PC-9 (cell line): ENCODE measurements around the gene CRTC3.

Source experiments
- CTCF ChIP-seq: fragments of 200-600 bp; sonication (generic); conservative IDR thresholded peaks from 2 replicates; pipeline ENCODE4 v1.6.1; 2017; ENCODE audit warnings: mixed run types, antibody characterized with exemption, mild to moderate bottlenecking, moderate library complexity
- EZH2 ChIP-seq: fragments of 200-600 bp; sonication (generic); IDR thresholded peaks from 2 replicates; pipeline ENCODE4 v1.8.0; 2017; ENCODE audit warnings: antibody characterized with exemption, low read depth

DNA sequence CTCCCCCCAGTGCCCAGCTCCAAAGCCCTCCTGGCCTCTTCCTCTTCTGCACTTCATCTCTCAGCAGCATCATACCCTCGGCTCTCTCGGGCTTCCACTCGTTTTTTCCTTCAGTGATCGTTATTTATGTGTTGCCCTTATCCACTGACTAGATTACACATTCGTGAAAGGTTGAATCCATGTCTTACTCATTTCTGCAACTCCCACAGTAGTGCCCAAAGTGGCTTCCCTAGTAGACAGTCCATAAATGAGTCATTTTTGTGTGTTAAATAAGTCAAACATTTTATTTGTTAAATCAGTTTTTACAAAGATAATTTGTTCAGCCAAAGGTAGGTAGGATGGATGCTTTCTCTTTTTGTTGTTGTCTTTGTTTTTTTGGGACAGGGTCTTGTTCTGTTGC, 87.4 kb downstream of the CRTC3 start:
- TF ChIP-seq CTCF (no peak), EZH2 (no peak)
